Tibial nerve (tissue), 4 donors: ENCODE results near the gene ZFPM1. TPM values are rescaled to one million over a fixed set of nuclear protein-coding genes. Genes with fewer than 3 reads are reported as not detected.

Source experiments
- DNase-seq, 2 donors: peaks; one replicate each; pipeline ENCODE4 v3.0.0-alpha.2; 2019; ENCODE audit warnings: low spot score in 2 of 2
- H3K27ac ChIP-seq, 4 donors: fragments of 200-600 bp; sonication (generic) in 3 of 4; one replicate each; pipeline ENCODE4 v1.5.1; 2017 to 2019; ENCODE audit warnings: mild to moderate bottlenecking in 1 of 4
- H3K27me3 ChIP-seq, 2 donors: fragments of 200-600 bp; sonication (generic) in 1 of 2; one replicate each; pipeline versions ENCODE4 v1.5.1 to v1.6.0; 2017 to 2019
- H3K36me3 ChIP-seq, 3 donors: fragments of 200-600 bp; sonication (generic); one replicate each; pipeline ENCODE4 v1.5.1; 2018 to 2019
- H3K4me1 ChIP-seq, 4 donors: fragments of 200-600 bp; sonication (generic) in 3 of 4; one replicate each; pipeline ENCODE4 v1.5.1; 2017 to 2019
- H3K4me3 ChIP-seq, 4 donors: fragments of 200-600 bp; sonication (generic) in 3 of 4; one replicate each; pipeline ENCODE4 v1.5.1; 2017 to 2019; ENCODE audit warnings: mild to moderate bottlenecking in 1 of 4, moderate library complexity in 1 of 4
- H3K9me3 ChIP-seq, 4 donors: fragments of 200-600 bp; sonication (generic) in 3 of 4; one replicate each; pipeline ENCODE4 v1.5.1; 2017 to 2019
- EP300 ChIP-seq, 2 donors: sonication (generic); formaldehyde crosslinking; IDR thresholded peaks; one replicate each; pipeline ENCODE4 v1.6.1; 2017; ENCODE audit warnings: antibody characterized with exemption in 2 of 2, mild to moderate bottlenecking in 1 of 2
- POLR2A ChIP-seq, 2 donors: fragments of 450-650 bp; IDR thresholded peaks; one replicate each; pipeline ENCODE4 v1.6.1; 2017; ENCODE audit warnings: antibody characterized with exemption in 2 of 2, mild to moderate bottlenecking in 2 of 2, moderate library complexity in 2 of 2
- WGBS, 2 donors: methylation state at CpG; one replicate each; pipeline ENCODE4 v1.1.5; 2018; 5-methylcytosine and 5-hydroxymethylcytosine counted together
- total RNA-seq, 4 donors: library from RNA; depleted of rRNA; stranded (reverse); fragments of >200 nt; gene quantifications; one replicate each; pipeline ENCODE4 v1.1.0, GENCODE V29; 2016
- TF ChIP-seq, protein P1 (sequence below), 5 experiments: fragments of 200-600 bp in 3 of 5; fragments of 450-650 bp in 2 of 5; sonication (generic) in 3 of 5; IDR thresholded peaks; one replicate each; pipeline ENCODE4 v1.5.1; 2016 to 2019; ENCODE audit warnings: antibody characterized with exemption in 5 of 5, mild to moderate bottlenecking in 3 of 5, moderate library complexity in 2 of 5

ZFPM1 gene
- total RNA-seq, 4 donors from 2014 or later = 0.44 to 1.2 (median 0.71) TPM

DNA sequence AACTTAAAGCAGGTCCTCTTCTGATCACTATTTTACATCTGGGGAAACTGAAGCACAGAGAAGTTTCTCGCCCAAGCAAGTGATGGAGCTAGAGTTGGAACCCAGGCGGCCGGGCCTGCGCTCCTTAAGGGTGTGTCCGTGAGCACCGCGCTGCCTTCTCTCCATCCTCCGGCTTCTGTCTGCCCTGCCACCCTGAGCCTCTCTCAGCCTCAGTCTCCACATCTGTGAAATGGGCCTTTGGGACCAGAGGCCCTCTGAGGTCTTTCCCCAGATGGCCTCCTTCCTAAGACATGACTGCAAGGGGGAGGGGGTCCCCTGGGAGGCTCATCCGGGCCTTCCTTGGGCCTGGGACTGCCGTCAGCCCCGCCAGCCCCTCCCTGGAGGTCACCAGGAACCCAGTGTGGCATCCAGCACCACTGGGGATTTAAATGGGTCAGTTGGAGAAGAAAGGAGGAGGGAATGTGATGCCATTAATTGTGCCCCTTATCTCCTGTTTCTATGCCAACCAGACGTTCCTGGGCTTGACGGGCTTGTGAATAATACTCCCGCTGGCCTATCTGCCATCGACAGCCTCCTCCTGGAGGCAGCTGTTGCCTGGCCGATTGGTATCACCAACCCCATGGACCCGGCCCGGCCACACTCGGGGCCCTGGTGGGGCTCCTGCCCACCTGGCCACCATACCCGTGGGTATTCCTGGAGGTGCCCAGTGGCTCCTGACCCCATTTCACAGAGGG lies 5.1 kb downstream of the ZFPM1 start:
- peaks cover 0 to 34% of the 10 kb centered on the region in 2 donors for H3K27me3 ChIP-seq
- H3K4me3 ChIP-seq = no peak overlapping the region

DNA sequence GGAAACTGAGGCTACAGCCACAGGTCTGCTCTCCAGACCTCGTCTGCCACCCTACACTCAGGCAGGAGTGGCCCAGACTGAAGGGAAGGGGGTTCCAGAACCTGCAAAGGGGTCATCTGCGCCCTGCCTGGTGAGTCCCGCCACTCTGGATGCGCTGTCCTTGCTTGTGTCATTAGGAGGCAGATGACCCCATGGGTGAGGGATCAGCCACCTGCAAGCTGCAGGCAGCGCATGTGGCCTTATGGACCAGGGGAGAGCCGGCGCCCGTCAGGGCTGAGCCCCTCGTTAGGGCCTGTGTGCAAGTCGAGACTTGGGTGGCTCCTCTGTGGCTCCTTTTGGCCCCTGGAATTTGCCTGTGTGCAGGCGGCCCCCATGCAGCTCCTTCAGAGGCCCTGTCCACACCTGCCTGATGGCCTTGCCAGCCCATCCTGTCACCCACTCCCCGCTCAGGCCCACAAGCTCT lies 5.7 kb downstream of the ZFPM1 start:
- WGBS, 2 donors = 97% methylated on average over 5 to 12 of the region's 12 CpGs
- Histone ChIP-seq H3K4me1 (peaks cover 0 to 29% (median 25%) of the 10 kb centered on the region in 4 donors), H3K27ac (no peak overlapping the region), H3K36me3 (no peaks in the 10 kb centered on the region), H3K9me3 (no peaks in the 10 kb centered on the region), H3K27me3 (peaks cover 0 to 33% of the 10 kb centered on the region in 2 donors), H3K4me3 (no peak overlapping the region)
- no peak for DNase-seq
- TF ChIP-seq EP300 (IDR thresholded peaks at IDR 0.05) (no peak), POLR2A (IDR thresholded peaks at IDR 0.05) (no peak)
- TF ChIP-seq, protein P1, sequence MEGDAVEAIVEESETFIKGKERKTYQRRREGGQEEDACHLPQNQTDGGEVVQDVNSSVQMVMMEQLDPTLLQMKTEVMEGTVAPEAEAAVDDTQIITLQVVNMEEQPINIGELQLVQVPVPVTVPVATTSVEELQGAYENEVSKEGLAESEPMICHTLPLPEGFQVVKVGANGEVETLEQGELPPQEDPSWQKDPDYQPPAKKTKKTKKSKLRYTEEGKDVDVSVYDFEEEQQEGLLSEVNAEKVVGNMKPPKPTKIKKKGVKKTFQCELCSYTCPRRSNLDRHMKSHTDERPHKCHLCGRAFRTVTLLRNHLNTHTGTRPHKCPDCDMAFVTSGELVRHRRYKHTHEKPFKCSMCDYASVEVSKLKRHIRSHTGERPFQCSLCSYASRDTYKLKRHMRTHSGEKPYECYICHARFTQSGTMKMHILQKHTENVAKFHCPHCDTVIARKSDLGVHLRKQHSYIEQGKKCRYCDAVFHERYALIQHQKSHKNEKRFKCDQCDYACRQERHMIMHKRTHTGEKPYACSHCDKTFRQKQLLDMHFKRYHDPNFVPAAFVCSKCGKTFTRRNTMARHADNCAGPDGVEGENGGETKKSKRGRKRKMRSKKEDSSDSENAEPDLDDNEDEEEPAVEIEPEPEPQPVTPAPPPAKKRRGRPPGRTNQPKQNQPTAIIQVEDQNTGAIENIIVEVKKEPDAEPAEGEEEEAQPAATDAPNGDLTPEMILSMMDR (IDR thresholded peaks at IDR 0.05) = no peak

More for the DNA sequence above, 5.1 kb downstream of the ZFPM1 start:
- Histone ChIP-seq H3K4me1 (peaks cover 0 to 32% (median 26%) of the 10 kb centered on the region in 4 donors), H3K27ac (no peak overlapping the region), H3K9me3 (no peaks in the 10 kb centered on the region), H3K36me3 (no peaks in the 10 kb centered on the region)
- 90 to 91% methylated on average over 19 to 20 of the region's 20 CpGs for WGBS, 2 donors
- no peak for DNase-seq
- TF ChIP-seq EP300 (IDR thresholded peaks at IDR 0.05) (no peak), POLR2A (IDR thresholded peaks at IDR 0.05) (no peak)
- TF ChIP-seq, protein P1 (IDR thresholded peaks at IDR 0.05) = no peak

DNA sequence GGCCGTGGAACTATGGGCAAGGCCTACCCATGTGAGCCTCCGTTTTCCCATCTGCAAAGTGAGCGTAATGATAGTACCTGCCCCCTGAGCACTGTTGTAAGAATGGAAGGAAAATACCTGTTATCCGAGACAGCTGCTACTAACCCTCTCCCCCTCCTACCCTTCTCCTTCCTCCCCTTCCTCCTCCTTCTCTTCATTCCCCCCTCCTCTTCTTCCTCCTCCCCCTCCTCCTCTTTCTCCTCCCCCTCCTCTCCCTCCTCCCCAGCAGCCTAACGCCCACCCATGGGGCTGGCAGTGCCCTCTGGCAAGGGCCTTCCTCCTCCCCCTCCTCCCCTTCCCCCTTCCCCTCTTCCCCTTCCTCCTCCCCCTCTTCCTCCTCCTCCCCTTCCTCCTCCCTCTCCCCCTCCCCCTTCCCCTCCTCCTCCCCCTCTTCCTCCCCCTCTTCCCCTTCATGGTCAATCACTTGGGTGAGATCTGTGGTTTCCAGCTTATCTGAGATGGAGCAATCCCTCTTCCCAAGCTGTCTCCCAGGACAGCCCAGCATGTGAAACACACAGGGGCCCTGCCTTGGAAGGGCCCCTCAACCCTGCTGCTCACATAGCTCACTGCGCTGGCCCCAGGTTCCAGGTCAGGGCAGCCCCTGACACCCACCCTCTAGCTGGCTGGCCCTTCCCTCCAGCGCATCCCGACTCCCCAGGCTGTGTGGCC lies 6.4 kb downstream of the ZFPM1 start:
- peaks cover 0 to 22% (median 17%) of the 10 kb centered on the region in 4 donors for H3K4me1 ChIP-seq
- H3K9me3 ChIP-seq = no peaks in the 10 kb centered on the region
- no peaks in the 10 kb centered on the region for H3K36me3 ChIP-seq
- H3K27me3 ChIP-seq = peaks cover 0 to 26% of the 10 kb centered on the region in 2 donors
- no peak overlapping the region for H3K27ac ChIP-seq
- 74 to 77% methylated on average over 5 to 8 of the region's 8 CpGs for WGBS, 2 donors
- H3K4me3 ChIP-seq = no peak overlapping the region
- TF ChIP-seq, protein P1 (IDR thresholded peaks at IDR 0.05) = no peak
- TF ChIP-seq EP300 (IDR thresholded peaks at IDR 0.05) (no peak), POLR2A (IDR thresholded peaks at IDR 0.05) (no peak)
- no peak for DNase-seq

DNA sequence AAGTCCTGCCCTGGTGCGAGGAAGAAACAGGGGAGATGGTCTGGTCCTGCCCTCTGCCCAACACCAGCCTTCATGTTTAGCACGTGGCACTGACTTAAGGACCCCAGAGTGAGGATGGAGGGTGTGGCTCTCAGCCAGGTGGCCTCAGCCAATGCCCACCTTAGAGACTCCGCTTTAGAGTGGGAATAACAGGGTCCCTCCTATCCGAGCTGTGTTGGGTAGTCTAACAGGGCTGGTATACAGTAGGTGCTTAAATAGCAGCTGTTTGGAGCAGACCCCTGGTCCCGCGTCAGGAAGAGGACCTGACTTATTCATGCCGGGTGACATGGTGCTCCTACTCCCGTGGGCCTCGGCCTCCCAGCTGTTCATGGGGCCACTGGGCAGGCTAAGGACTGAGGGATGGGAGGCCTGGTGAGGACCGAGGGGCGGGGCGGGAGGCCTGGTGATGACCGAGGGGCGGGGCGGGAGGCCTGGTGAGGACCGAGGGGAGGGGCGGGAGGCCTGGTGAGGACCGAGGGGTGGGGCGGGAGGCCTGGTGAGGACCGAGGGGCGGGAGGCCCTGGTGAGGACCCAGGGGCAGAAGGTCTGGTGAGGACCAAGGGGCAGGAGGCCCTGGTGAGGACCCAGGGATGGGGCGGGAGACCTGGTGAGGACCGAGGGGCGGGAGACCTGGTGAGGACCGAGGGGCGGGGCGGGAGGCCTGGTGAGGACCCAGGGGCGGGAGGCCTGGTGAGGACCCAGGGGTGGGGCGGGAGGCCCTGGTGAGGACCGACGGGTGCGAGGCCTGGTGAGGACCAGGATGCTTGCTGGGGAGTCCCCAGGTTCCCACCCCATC lies 7.6 kb downstream of the ZFPM1 start:
- DNase-seq = no peak
- WGBS, 2 donors = 85 to 95% methylated on average over 10 to 15 of the region's 32 CpGs
- H3K4me1 ChIP-seq = peaks cover 0 to 12% (median 9%) of the 10 kb centered on the region in 4 donors
- H3K9me3 ChIP-seq = no peaks in the 10 kb centered on the region
- TF ChIP-seq EP300 (IDR thresholded peaks at IDR 0.05) (no peak), POLR2A (IDR thresholded peaks at IDR 0.05) (no peak)
- TF ChIP-seq, protein P1 (IDR thresholded peaks at IDR 0.05) = no peak
- H3K27ac ChIP-seq = no peak overlapping the region
- H3K36me3 ChIP-seq = no peaks in the 10 kb centered on the region
- peaks cover 0 to 20% of the 10 kb centered on the region in 2 donors for H3K27me3 ChIP-seq
- H3K4me3 ChIP-seq = no peak overlapping the region
